Testis (tissue), 3 donors: ENCODE measurements around the gene RPS6KA5. TPM values are rescaled to one million over a fixed set of nuclear protein-coding genes. Genes with fewer than 3 reads are reported as not detected.
"Not testable (repeated sequence)": the region's sequence is repeated elsewhere in the genome, so short reads cannot be mapped to it uniquely, and the experiment has no call there.

ENCODE experiments used
- DNase-seq: peaks from one replicate; pipeline ENCODE4 v3.0.0-alpha.2; 2019
- H3K27ac ChIP-seq, 2 donors: fragments of 200-600 bp; sonication (generic); one replicate each; pipeline ENCODE4 v1.5.1; 2019
- H3K27me3 ChIP-seq: fragments of 200-600 bp; sonication (generic); one replicate; pipeline ENCODE4 v1.5.1; 2019
- H3K36me3 ChIP-seq: fragments of 200-600 bp; sonication (generic); one replicate; pipeline ENCODE4 v1.5.1; 2017; ENCODE audit warnings: low read depth; ENCODE audit errors: missing control alignments
- H3K4me1 ChIP-seq: fragments of 200-600 bp; sonication (generic); one replicate; pipeline ENCODE4 v1.5.1; 2019
- H3K4me3 ChIP-seq, 2 donors: fragments of 200-600 bp; sonication (generic); one replicate each; pipeline ENCODE4 v1.5.1; 2017 to 2019
- H3K9me3 ChIP-seq: fragments of 200-600 bp; sonication (generic); one replicate; pipeline ENCODE4 v1.5.1; 2017
- POLR2A ChIP-seq: fragments of 450-650 bp; IDR thresholded peaks from one replicate; pipeline ENCODE4 v1.6.1; 2017; ENCODE audit warnings: antibody characterized with exemption, mild to moderate bottlenecking, moderate library complexity
- WGBS, 2 donors: methylation state at CpG; one replicate each; pipeline ENCODE4 v1.1.5; 2018; 5-methylcytosine and 5-hydroxymethylcytosine counted together
- intact Hi-C: fragments of 100-400 bp; cut with DNase I; formaldehyde crosslinking; loops from one replicate; pipeline ENCODE4 v1.15.1; 2023; ENCODE audit warnings: low total_unique reads
- polyA plus RNA-seq: library from polyadenylated mRNA; stranded (reverse); fragments of 350-450 nt; fragmentation: Illumina TruSeq; extraction: RNeasy Lipid Tissue Mini Kit (QIAGEN cat#74804); gene quantifications from one replicate; pipeline ENCODE4 v1.2.3, GENCODE V29; 2014; ENCODE audit warnings: low read depth, low replicate concordance; ENCODE audit not compliant: insufficient read depth
- total RNA-seq, 2 donors: library from RNA; depleted of rRNA; stranded (reverse); fragments of >200 nt; gene quantifications; one replicate each; pipeline ENCODE4 v1.2.3, GENCODE V29; 2016
- TF ChIP-seq, protein P1 (sequence below), 3 experiments: fragments of 450-650 bp in 2 of 3; fragments of 200-600 bp in 1 of 3; sonication (generic) in 1 of 3; IDR thresholded peaks; one replicate each; pipeline ENCODE4 v1.5.1; 2016 to 2019; ENCODE audit warnings: antibody characterized with exemption in 3 of 3, mild to moderate bottlenecking in 2 of 3, moderate library complexity in 1 of 3

The RPS6KA5 gene
- total and polyA plus RNA-seq, 3 donors from 2014 or later, result 6.4 to 11.0 (median 9.4) TPM

DNA sequence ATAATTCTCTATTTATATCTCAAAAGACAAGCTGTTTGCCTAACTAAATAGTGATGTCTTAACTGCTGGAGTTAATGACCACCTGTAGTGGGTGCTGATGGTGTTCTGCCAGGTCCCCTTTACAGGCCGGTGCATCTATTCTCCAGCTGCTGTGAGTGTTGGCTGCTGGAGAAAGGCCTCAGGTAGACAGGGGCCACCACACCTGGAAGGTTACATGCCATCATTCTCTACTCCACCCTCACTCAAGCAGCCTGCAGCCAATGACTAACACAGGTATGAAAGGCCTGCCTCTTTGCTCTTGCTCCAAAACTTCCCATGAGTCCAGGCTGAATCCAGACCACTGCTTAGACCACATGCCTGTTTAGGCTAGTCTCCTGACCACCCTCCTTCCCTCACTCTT is 73.9 kb downstream of the RPS6KA5 start:
- intact Hi-C loops, result no loop called here
- TF ChIP-seq POLR2A, result no peak
- TF ChIP-seq, protein P1, sequence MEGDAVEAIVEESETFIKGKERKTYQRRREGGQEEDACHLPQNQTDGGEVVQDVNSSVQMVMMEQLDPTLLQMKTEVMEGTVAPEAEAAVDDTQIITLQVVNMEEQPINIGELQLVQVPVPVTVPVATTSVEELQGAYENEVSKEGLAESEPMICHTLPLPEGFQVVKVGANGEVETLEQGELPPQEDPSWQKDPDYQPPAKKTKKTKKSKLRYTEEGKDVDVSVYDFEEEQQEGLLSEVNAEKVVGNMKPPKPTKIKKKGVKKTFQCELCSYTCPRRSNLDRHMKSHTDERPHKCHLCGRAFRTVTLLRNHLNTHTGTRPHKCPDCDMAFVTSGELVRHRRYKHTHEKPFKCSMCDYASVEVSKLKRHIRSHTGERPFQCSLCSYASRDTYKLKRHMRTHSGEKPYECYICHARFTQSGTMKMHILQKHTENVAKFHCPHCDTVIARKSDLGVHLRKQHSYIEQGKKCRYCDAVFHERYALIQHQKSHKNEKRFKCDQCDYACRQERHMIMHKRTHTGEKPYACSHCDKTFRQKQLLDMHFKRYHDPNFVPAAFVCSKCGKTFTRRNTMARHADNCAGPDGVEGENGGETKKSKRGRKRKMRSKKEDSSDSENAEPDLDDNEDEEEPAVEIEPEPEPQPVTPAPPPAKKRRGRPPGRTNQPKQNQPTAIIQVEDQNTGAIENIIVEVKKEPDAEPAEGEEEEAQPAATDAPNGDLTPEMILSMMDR (IDR thresholded peaks at IDR 0.05), result no peak
- no peak overlapping the region for H3K27ac ChIP-seq
- H3K4me1 ChIP-seq, result no peaks in the 10 kb centered on the region
- no peaks in the 10 kb centered on the region for H3K36me3 ChIP-seq
- no peak overlapping the region for H3K4me3 ChIP-seq
- WGBS, 2 donors, result 88 to 89% methylated on average over 1 of the region's 1 CpG
- H3K9me3 ChIP-seq, result no peaks in the 10 kb centered on the region
- H3K27me3 ChIP-seq, result no peaks in the 10 kb centered on the region
- no peak for DNase-seq

DNA sequence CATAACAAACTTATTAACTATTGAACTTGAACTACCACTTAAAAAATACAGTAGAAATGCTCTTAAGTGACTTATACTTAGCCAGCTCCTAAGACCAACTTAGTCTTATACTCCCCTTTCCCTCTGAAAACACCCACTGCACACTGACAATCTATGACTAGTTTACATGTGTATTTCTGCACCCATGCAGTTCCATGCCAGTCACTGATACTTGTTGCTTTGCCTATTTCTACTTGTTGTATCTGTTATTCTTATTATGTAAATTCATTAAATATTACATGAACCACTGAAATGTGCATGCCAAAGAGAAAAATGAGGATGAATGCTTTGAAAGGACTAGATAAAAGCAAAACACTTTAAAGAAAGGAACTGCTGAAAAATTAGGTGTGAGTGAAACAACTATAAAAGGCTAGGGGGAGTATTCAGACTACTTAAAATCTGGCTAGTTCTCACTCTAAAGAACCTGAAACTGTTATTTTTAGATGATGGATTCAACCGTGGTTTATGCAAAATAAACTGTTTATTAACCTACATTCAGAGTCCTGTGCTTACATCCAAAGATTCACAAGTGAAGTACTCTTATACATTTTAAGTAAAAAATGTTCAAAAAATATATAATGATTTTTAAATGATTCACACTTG is 74.7 kb downstream of the RPS6KA5 start:
- H3K9me3 ChIP-seq, result no peaks in the 10 kb centered on the region
- TF ChIP-seq, protein P1 (IDR thresholded peaks at IDR 0.05), result no peak
- TF ChIP-seq POLR2A, result no peak
- H3K27me3 ChIP-seq, result no peaks in the 10 kb centered on the region
- no peak overlapping the region for H3K4me3 ChIP-seq
- no peaks in the 10 kb centered on the region for H3K4me1 ChIP-seq
- H3K36me3 ChIP-seq, result no peaks in the 10 kb centered on the region
- WGBS, 2 donors, result 51 to 55% methylated on average over 1 of the region's 1 CpG
- H3K27ac ChIP-seq, result no peak overlapping the region
- DNase-seq, result no peak
- intact Hi-C loops, result no loop called here

DNA sequence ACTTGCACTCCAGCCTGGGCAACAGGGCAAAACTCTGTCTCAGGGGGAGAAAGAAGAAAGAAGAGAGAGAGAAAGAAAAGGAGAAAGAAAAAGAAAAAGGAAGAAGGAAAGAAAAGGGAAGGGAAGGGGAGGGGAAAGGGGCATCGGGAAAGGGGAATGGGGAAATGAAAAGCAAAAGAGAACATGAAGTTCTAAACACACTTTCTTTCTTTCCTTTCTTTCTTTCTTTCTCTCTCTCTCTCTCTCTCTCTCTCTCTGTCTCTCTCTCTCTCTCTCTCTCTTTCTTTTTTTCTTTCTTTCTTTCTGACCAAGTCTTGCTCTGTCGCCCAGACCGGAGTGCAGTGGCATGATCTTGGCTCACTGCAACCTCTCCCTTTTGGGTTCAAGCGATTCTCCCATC is 76.9 kb downstream of the RPS6KA5 start:
- intact Hi-C loops, result no loop called here
- WGBS, 2 donors, result 91 to 100% methylated on average over 4 of the region's 4 CpGs
- H3K36me3 ChIP-seq, result no peaks in the 10 kb centered on the region

GRCh38 chr14:90981636-90982035 is 78.8 kb downstream of the RPS6KA5 start:
- intact Hi-C loops, result no loop called here
- H3K27ac ChIP-seq, result no peak overlapping the region
- DNase-seq, result no peak
- WGBS, 2 donors, result 93 to 95% methylated on average over 3 of the region's 3 CpGs
- TF ChIP-seq POLR2A, result no peak
- TF ChIP-seq, protein P1 (IDR thresholded peaks at IDR 0.05), result no peak
- no peak overlapping the region for H3K4me3 ChIP-seq
- no peaks in the 10 kb centered on the region for H3K36me3 ChIP-seq
- H3K4me1 ChIP-seq, result no peaks in the 10 kb centered on the region
- H3K9me3 ChIP-seq, result no peaks in the 10 kb centered on the region
- H3K27me3 ChIP-seq, result no peaks in the 10 kb centered on the region

More for the DNA sequence above, 76.9 kb downstream of the RPS6KA5 start:
- H3K27me3 ChIP-seq, result no peaks in the 10 kb centered on the region
- no peak overlapping the region for H3K27ac ChIP-seq
- no peaks in the 10 kb centered on the region for H3K4me1 ChIP-seq
- no peak overlapping the region for H3K4me3 ChIP-seq
- TF ChIP-seq POLR2A, result no peak
- TF ChIP-seq, protein P1 (IDR thresholded peaks at IDR 0.05), result no peak
- H3K9me3 ChIP-seq, result no peaks in the 10 kb centered on the region
- no peak for DNase-seq

- H3K27ac ChIP-seq, DNase-seq, H3K4me1 ChIP-seq, H3K9me3 ChIP-seq, H3K27me3 ChIP-seq, intact Hi-C loops, H3K4me3 ChIP-seq, H3K36me3 ChIP-seq: not testable (repeated sequence)
- 85 to 99% methylated on average over 3 of the region's 3 CpGs for WGBS, 2 donors
Measured at GRCh38 chr14:90980636-90981035, 79.8 kb downstream of the RPS6KA5 start.
